MM.1S (cell line): ENCODE results near the gene RPL39.

Experiments
- EZH2 ChIP-seq: fragments of 300-600 bp; sonication (generic); optimal IDR thresholded peaks from 2 replicates; pipeline ENCODE3; 2017; ENCODE audit warnings: low read depth, mild to moderate bottlenecking, antibody characterized with exemption, low read length, mixed read lengths
- EZH2phosphoT487 ChIP-seq: fragments of 300-600 bp; sonication (generic); IDR thresholded peaks from 2 replicates; pipeline ENCODE4 v1.6.1; 2018; ENCODE audit warnings: antibody characterized with exemption, low read length
- TF ChIP-seq, protein P1 (sequence below): fragments of 300-600 bp; sonication (generic); IDR thresholded peaks from 2 replicates; pipeline ENCODE4 v1.5.1; 2016; ENCODE audit warnings: antibody characterized with exemption, low read length, mixed read lengths

DNA sequence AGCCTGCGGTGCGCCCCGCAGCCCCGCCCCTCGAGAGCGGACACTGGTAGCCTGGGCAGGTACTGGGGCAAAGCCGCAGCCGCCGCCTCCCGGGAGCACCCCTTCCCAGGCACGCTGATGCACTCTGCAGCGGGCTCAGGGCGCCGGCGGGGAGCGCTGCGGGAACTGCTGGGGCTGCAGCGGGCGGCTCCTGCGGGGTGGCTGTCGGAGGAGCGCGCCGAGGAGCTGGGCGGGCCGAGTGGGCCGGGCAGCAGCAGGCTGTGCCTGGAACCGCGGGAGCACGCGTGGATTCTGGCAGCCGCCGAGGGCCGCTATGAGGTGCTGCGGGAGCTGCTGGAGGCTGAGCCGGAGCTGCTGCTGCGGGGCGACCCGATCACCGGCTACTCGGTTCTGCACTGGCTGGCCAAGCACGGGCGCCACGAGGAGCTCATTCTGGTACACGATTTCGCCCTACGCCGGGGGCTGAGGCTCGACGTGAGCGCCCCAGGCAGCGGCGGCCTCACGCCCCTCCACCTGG is 32.6 kb downstream of the RPL39 start:
- no peak for TF ChIP-seq EZH2
- TF ChIP-seq, protein P1, sequence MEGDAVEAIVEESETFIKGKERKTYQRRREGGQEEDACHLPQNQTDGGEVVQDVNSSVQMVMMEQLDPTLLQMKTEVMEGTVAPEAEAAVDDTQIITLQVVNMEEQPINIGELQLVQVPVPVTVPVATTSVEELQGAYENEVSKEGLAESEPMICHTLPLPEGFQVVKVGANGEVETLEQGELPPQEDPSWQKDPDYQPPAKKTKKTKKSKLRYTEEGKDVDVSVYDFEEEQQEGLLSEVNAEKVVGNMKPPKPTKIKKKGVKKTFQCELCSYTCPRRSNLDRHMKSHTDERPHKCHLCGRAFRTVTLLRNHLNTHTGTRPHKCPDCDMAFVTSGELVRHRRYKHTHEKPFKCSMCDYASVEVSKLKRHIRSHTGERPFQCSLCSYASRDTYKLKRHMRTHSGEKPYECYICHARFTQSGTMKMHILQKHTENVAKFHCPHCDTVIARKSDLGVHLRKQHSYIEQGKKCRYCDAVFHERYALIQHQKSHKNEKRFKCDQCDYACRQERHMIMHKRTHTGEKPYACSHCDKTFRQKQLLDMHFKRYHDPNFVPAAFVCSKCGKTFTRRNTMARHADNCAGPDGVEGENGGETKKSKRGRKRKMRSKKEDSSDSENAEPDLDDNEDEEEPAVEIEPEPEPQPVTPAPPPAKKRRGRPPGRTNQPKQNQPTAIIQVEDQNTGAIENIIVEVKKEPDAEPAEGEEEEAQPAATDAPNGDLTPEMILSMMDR: no peak
- no peak for TF ChIP-seq EZH2phosphoT487
